Head of caudate nucleus (tissue), 42 donors: Measurements from ENCODE around the gene POGZ.
A peak's percentile ranks its signal among the peaks of the same experiment; 100 is the strongest.
"Not testable (repeated sequence)": the region's sequence is repeated elsewhere in the genome, so short reads cannot be mapped to it uniquely, and the experiment has no call there.

Experiments used
- DNase-seq, 42 donors: peaks; one replicate each; pipeline versions ENCODE4 v3.0.0 to v3.0.0-alpha.2; 2020 to 2021; ENCODE audit warnings: mixed read lengths in 7 of 42
- intact Hi-C: fragments of 100-400 bp; cut with DNase I; formaldehyde crosslinking; loops from one replicate; pipeline ENCODE4 v1.15.0; 2022

Gene POGZ

GRCh38 chr1:151478140-151478812, 19.0 kb upstream of the POGZ start:
- intact Hi-C loops, result no loop called here
- DNase-seq, result no peak

GRCh38 chr1:151477066-151477465, 17.8 kb upstream of the POGZ start:
- DNase-seq, result no peak
- intact Hi-C loops, result no loop called here

- intact Hi-C loops, result no loop called here
- DNase-seq, result no peak
Observed at GRCh38 chr1:151476083-151476482, 16.8 kb upstream of the POGZ start.

GRCh38 chr1:151475175-151475574, 15.9 kb upstream of the POGZ start:
- DNase-seq, result no peak
- intact Hi-C loops, result no loop called here

GRCh38 chr1:151474745-151475144, 15.5 kb upstream of the POGZ start:
- intact Hi-C loops, result no loop called here
- DNase-seq, result no peak

- DNase-seq, result peak in 33 of 42 donors; percentile 7 to 67 (median 33)
- intact Hi-C loops, result loop anchor here (1.0 to 2.0 kb wide), 2 partner anchors 14 to 38 kb away; partner anchors contain the start of genes CGN and POGZ
Observed at GRCh38 chr1:151472856-151473731, 13.8 kb upstream of the POGZ start.

GRCh38 chr1:151465026-151465425, 5.7 kb upstream of the POGZ start:
- DNase-seq, result no peak

GRCh38 chr1:151461694-151462093, 2.4 kb upstream of the POGZ start:
- intact Hi-C loops, result loop anchor here (5.0 kb wide), 1 partner anchor 46 kb away; no protein-coding TSS in a partner anchor
- no peak for DNase-seq

More at GRCh38 chr1:151465026-151465425, 5.7 kb upstream of the POGZ start:
- intact Hi-C loops, result no loop called here

GRCh38 chr1:151458802-151459330, 428 bp downstream of the POGZ start:
- intact Hi-C loops, result loop anchor here (2.0 to 10.0 kb wide), 3 partner anchors 14 to 156 kb away; partner anchors contain the start of gene SNX27

GRCh38 chr1:151457911-151458801, 1.1 kb downstream of the POGZ start:
- intact Hi-C loops, result loop anchor here (2.0 to 10.0 kb wide), 3 partner anchors 15 to 157 kb away; partner anchors contain the start of gene SNX27

More at GRCh38 chr1:151458802-151459330, 428 bp downstream of the POGZ start:
- DNase-seq, result peak in 41 of 42 donors; percentile 5 to 81 (median 65)

GRCh38 chr1:151455966-151456365, 3.3 kb downstream of the POGZ start:
- intact Hi-C loops, result loop anchor here (5.0 to 10.0 kb wide), 2 partner anchors 76 to 159 kb away; partner anchors contain the start of gene SNX27
- no peak for DNase-seq

More at GRCh38 chr1:151457911-151458801, 1.1 kb downstream of the POGZ start:
- peak in 41 of 42 donors; percentile 21 to 85 (median 68) for DNase-seq

GRCh38 chr1:151455231-151455630, 4.1 kb downstream of the POGZ start:
- DNase-seq, result no peak
- intact Hi-C loops, result loop anchor here (5.0 to 10.0 kb wide), 2 partner anchors 77 to 160 kb away; partner anchors contain the start of gene SNX27

GRCh38 chr1:151447696-151448095, 11.6 kb downstream of the POGZ start:
- intact Hi-C loops, result no loop called here
- no peak for DNase-seq

GRCh38 chr1:151444783-151445177, 14.5 kb downstream of the POGZ start:
- DNase-seq, result no peak
- intact Hi-C loops, result no loop called here

GRCh38 chr1:151443846-151444782, 15.2 kb downstream of the POGZ start:
- intact Hi-C loops, result no loop called here
- peak in 32 of 42 donors; percentile 10 to 86 (median 54) for DNase-seq

GRCh38 chr1:151437396-151437795, 21.9 kb downstream of the POGZ start:
- DNase-seq, intact Hi-C loops: not testable (repeated sequence)

GRCh38 chr1:151436985-151437384, 22.3 kb downstream of the POGZ start:
- no peak for DNase-seq
- intact Hi-C loops, result no loop called here
